GM15510 (cell line): ENCODE measurements around the gene LDB2.

ENCODE experiments used
- POLR2A ChIP-seq: IDR thresholded peaks from 3 replicates; pipeline ENCODE4 v1.6.1; 2011; ENCODE audit warnings: borderline replicate concordance; ENCODE audit not compliant: insufficient read length; ENCODE audit errors: extremely low read depth

Gene LDB2

DNA sequence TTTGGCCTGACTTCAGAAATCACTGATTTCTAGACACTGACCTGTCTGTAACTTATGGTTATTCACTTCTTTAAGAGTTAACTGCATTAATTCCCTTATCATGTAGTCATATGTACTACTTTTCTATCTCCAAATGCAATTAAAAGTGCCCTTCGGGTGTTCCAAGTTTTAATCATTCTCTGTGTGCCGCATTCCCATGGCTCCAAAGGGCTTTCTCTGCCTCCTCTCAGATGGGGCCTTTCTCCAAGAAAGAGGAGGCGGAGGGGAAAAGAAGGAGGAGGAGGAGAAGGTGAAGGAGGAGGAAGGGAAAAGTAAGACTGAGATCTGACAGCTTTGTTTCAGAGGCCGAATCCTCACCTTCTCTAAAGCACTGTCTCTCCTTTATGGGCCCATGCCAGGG, 325.8 kb downstream of the LDB2 start:
- TF ChIP-seq POLR2A = no peak

DNA sequence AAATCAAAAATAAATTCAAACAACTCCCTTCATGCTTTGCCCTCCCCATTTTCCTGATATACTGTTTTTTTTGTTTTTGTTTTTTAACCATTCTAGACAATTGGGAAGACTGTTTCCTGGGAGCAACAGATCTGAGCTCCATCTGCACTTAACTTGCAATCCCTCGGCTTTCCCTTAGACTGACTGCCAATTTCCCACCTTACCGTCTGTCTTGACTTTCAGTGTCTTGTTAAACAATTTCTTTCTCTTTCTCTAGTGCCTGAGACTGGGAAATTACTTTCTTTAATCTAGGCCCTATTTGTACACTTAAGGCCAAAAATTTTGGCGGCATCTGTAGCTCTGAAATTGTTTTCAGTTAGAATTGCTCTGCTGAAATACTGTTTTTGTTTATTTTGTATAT, 326.3 kb downstream of the LDB2 start:
- no peak for TF ChIP-seq POLR2A

DNA sequence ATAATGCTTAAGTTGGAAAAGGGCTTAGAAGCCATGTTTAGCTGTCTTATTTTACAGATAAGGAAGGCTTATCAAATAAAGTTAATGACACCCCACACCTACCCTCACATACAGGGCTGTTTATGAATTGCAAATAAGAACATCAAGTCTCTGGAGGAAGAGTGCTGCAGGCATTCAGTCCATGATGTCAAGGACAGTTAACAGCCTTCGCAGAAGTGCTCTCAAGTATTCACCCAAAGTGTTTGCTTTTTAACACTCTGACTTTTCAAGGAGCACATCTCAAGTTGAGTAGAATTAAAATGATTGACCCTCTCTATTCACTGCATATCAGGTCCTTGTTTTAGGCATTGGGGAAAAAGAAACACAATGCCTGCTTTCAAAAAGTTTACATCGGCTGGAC, 328.7 kb downstream of the LDB2 start:
- TF ChIP-seq POLR2A = no peak

GRCh38 chr4:16555156-16555555, 343.3 kb downstream of the LDB2 start:
- TF ChIP-seq POLR2A = no peak

- no peak for TF ChIP-seq POLR2A
Observed at GRCh38 chr4:16550531-16550930, 347.9 kb downstream of the LDB2 start.

DNA sequence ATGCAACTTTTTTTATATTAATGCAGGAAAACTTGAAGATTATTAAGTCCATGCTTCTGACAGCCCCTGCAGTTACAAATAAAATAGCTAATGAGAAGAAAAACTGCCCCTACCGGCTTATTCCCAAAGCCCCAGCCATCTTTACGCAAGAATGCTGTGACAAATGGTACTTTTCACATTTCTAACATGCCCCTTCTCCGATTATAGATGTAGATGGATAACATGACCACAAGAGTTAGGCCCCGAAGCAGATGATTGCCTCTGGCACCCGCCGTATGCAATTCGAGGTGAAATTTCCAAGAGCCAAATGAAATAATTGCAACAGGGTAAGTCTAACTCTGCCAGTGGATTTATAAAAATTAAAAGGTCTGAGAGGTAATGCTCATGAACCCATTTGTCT, 352.8 kb downstream of the LDB2 start:
- no peak for TF ChIP-seq POLR2A

DNA sequence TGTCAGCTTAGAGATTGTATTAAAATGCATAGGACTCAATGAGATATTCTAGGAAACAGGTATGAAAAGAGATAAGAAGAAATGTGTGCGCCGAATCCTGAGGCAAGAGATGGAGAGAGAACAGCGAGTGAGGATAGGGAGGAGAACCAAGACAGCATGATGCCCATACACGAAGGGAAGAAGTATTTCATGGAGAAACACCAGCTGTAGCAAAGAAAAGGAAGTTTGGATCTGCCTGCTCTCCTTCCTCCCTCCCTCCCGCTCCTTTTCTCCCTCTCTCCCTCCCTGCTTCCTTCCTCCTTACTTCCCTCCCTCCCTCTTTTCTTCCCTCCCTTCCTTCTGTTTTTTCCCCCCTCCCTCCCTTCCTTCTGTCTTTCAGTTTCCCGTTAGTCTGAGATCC, 353.6 kb downstream of the LDB2 start:
- TF ChIP-seq POLR2A = no peak

DNA sequence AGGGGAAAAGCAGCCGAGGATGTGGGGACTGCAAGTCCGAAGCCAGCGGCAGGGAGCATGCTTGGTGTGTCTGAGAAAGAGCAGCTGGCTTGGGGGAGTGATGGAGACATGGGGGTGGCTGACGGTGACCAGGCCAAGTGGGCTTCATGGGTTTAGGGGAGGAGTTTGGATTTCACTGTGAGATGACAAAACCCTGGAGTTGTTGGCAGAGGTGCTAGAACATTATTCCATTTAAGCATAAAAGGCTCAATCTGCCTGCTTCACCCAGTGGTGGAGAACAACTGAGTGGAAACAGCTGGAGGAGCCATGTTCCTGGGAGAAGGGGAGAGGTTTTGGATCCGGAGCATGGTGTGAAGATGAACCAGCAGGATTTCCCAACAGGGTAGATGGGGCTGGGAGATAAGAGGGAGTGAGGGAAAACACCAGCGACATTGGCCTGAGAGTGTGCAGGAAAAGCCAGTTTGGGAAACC, 354.2 kb downstream of the LDB2 start:
- no peak for TF ChIP-seq POLR2A

- TF ChIP-seq POLR2A = no peak
Observed at GRCh38 chr4:16537926-16538325, 360.5 kb downstream of the LDB2 start.

GRCh38 chr4:16532240-16532970, 366.0 kb downstream of the LDB2 start:
- no peak for TF ChIP-seq POLR2A

DNA sequence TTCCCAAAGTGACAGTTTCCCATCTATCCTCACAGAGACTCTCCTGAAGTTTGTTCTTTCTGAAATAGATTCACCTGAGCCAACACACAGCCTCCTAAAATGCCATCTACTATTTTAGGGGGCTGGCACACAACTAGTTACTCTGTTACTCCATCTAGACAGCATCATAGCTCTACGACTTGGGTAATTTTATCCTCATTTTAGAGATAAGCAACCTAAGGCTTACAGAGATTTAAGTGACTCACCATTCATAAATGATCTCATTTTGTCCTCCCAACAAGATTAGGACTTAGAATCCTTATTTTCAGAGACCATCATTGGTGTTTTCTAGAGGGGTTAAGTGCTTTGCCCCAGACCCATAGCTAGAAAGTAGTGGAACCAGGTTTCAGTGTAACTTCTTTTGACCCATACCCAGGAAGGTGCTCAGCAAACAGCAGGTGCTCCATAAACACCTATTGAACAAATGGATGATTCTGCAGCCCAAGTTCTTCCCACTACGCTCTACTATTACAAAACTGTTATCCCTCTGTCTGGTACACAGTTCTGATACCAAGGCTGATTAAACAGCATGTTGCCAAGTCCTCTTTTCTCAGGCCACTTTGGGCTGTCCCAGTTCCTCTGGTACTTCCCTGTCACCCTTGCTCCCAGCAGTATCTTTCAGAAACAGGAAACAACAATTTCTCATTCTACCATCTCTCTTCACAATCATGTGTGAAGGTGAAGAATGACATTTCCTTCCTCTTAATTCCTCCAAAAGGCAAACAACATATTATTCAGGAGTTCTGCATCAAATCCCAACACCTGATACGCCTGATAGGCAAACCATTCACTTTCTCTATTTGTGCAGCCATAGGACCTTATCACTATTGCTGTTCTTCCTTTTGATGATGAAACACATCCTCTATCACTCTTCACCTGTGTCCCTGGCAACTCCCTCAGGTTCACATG, 367.5 kb downstream of the LDB2 start:
- no peak for TF ChIP-seq POLR2A

GRCh38 chr4:16524911-16525554, 373.4 kb downstream of the LDB2 start:
- no peak for TF ChIP-seq POLR2A

- TF ChIP-seq POLR2A = no peak
Observed at GRCh38 chr4:16524406-16524805, 374.0 kb downstream of the LDB2 start.

DNA sequence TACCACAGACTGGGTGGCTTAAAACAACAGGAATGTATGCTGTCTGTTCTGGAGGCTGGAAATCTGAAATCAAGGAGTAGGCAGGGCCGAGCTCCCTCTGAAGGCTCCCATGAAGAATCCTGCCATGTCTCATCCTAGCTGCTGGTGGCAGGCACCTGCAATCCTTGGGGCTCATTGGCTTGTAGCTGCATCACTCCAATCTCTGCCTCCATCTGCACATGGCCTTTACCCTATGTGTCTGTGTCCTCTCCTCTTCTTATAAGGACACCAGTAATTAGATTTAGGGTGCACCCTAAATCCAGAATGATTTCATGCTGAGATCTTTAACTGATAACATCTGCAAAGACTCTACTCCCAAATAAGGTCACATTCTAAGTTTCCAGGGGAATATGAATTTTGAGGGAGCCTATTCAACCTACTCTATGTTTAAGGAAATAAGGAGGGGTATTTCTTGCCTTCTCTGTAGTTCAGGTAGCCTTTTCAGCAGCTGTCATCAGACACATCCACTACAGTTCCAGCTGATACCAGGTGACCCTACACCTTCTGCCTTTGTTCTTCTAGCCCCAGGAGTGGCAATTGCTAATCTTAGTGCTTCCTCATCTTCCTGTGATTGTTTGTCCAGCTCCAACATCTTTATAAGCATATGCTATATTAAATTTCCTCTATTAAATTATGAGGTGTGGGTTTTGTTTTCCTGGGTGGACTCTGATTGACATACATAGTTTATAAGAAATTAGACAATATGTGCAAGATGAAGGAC, 377.1 kb downstream of the LDB2 start:
- TF ChIP-seq POLR2A = no peak
